Measurements from ENCODE around the gene YTHDF1.

The YTHDF1 gene

DNA sequence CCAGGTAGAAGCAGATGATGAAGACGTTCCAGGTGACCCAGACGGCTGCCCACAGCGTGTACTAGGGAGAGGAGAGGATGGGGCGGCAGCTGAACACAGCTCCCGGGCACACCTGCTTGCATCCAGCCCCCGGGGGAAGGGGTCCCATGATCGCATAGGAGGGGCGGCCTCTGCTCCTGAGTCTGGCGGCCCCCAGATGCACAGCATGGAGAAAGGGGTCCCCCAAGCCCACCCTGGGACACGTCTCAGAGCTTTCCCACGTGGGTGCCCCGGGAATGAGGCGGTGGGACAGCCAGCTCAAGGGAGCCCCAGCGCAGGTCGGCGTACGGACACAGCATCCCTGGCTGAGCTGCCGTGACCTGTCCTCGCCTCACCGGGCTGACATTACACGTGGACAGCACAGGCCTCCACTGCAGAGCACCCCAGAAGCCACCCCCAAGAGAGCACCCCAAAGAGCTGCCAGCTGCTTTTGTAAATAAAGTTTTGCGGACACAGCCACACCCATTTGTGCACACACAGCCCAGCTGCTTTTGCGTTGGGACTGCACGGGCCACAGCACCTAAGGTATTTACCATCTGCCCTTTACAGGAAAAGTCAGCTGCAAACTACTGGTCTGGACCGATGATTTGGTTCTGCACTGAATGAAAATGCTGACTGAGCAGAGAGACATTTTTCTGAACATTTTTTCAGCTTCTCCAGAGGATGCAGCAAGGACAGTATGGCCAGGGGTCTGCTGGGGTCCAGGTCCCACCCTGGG is 33.1 kb upstream of the YTHDF1 start:
- DNase-seq = no peak

DNA sequence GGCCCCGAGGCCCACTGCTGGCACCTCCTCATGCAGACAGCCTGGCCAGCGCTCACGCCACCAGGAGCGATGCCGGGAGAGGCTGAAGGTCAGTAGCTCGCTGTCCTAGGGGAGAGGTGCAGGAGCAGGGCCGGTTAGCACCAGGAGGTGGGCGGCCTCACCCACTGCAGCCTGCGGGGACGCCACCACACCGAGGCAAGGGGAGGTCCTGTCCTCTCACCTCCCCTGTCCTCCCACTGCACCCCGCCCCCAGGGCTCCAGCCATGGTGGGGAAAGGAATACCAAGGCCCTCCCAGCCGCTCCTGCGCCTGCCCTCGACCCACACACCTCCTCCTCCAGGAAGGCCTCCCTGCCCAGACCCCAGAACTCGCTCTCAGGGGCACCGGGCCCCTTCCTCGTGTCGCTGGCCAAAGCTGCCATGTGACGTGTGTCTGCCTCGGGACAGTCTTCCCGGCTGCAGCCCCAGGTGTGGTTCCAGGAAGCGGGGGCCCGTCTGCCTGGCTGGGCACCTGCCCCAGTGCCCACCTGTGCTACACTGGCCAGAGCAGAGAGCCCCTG is 31.8 kb upstream of the YTHDF1 start:
- no peak for DNase-seq

DNA sequence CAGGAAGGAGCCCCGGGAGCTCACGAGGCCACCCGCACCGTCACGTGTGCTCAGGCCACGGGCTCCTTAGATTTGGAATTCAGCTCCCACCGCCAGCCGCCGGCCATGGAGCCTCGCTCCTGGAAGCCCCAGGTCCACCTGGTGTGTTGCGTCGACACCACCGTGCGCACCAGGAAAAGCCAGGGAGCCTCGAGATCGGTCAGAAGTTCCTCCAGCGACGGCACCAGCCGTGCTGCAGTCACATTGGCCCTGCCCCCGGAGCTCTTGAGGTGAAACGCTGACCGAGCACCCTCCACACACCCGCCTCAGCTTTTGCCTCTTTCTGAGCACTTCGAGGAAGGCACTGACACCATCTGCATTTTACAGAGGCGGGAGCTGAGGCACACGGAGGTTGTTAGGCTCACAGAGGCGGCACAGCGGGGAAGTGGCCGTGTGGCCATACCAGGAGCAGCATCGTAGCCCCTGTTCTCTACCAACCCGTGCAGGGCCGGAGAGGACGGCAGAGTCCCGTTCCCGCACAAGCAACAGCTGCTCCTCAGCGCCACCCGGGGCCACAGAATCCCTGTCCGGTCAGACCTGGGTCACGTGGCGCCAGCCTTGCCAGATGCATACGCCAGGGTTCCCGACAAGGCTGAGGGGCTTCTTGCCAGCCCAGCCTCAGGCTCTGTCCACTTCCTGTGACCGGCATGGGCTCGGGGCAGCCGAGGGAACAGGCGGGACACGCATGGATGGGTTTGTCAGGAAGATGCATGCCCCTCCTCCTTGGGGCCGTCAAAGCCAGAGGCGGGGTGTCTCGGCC is 30.8 kb upstream of the YTHDF1 start:
- no peak for DNase-seq

DNA sequence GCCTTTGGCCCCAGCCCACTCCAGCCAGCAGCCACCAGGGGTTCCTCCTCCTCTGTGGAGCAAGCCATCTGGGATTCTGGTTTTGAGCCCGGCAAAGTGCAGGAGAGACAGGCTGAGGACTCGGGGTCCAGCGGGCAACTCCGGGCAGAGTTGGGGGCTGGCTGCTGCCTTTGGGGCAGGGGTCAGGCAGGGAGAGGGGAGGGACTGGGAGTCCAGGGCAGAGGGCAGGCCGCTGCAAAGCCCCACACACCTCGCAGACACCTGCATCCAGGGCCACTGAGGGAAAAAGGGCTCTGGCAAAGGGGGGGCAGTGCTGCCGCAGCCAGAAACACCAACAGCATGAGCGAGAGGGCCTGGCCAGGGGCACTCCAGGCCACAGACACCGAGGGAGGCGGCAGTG is 28.5 kb upstream of the YTHDF1 start:
- DNase-seq = no peak

DNA sequence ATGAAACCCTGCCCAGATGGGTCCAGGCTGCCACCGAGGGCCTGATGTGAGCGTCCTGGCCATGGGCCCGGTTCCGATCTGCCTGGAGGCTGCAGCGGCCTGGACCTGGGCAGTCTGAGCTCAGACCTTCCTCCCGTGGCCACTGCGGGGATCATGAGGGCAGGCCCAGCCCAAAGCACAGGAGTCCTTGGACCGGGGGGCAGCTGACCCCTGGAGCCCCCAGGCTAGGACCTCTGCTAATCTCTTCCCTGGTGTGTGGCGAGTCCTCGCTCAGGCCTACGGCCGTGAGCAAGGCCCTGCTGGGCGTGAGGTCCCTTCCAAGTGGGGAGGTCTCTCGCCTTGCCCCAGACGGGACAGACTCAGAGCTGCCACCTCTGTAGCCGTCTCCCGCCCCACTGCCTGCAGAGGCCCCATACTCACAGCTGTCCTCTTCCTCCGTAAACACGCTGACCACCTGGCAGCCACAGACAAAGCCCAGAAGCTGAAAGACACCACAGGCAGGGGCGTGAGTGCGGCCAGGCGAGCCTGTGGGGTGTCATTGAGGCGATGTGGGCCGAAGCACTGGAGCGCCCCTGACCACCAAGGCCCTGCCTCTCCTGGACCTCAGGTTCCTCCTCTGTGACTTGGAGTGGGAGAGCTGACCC is 27.8 kb upstream of the YTHDF1 start:
- no peak for DNase-seq

DNA sequence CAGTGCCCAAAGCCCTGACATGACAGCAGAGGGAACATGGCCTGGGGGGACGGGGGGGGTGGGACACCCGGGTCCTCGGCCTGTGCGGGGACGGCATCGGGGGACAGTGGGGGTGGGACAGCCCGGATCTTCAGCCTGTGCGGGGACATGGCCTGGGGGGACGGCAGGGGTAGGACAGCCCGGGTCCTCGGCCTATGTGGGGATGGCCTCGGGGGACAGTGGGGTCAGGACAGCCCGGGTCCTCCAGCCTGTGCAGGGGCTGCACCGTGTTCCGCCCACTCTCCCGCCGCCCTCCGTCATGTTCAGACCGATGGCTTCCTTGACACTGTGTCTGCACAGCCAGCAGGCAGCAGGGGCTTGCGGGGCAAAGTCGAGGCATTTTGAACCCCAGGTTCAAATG is 26.8 kb upstream of the YTHDF1 start:
- no peak for DNase-seq

DNA sequence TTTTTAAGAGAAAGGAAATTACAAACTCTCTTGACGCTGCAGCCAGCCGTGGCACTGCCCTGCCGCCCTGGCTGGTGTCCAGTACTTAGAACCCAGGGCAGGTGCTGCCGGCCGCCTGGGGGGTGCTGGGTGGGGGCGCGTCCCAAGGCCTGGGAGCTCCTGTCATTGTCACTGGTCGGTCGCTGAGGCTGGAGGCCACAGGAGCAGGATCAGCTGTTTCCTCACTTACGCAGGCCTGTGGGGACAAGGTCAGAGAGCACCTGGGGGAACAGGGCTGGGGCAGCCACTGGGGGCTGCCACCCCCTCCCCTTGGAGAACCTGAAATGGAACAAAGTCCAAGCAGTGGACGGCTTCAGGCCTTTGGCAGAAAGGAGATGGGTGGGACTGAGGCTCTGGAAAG is 25.3 kb upstream of the YTHDF1 start:
- no peak for DNase-seq

DNA sequence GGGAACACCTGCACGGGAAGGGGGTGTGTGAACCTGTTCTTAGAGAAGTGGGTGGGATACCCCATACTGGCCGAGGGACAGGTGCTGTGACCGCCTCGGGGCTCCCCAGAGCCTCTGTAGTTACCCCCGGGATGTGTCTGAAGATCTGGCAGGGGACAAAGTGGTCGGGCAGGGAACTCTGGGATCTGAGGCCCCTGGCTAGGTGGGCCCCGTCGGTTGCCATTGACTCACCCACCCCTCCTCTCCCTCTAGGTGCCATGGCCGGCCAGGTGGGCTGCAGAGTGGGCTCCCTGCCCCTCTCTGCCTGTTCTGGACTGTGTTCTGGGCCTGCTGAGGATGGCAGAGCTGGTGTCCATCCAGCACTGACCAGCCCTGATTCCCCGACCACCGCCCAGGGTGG is 24.1 kb upstream of the YTHDF1 start:
- no peak for DNase-seq

DNA sequence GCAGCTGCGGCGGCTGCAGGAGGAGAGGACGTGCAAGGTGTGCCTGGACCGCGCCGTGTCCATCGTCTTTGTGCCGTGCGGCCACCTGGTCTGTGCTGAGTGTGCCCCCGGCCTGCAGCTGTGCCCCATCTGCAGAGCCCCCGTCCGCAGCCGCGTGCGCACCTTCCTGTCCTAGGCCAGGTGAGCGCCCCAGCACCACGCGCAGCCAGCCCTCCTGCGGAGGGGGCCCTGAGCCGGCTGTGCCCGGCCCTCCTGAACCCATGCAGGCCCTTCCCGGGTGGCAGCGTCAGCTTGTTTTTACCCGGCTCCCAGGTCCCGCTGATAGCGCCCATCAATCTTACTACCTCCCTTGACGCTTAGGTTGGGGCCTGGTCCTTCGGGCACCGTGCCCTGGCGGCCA is 23.5 kb upstream of the YTHDF1 start:
- DNase-seq = no peak

DNA sequence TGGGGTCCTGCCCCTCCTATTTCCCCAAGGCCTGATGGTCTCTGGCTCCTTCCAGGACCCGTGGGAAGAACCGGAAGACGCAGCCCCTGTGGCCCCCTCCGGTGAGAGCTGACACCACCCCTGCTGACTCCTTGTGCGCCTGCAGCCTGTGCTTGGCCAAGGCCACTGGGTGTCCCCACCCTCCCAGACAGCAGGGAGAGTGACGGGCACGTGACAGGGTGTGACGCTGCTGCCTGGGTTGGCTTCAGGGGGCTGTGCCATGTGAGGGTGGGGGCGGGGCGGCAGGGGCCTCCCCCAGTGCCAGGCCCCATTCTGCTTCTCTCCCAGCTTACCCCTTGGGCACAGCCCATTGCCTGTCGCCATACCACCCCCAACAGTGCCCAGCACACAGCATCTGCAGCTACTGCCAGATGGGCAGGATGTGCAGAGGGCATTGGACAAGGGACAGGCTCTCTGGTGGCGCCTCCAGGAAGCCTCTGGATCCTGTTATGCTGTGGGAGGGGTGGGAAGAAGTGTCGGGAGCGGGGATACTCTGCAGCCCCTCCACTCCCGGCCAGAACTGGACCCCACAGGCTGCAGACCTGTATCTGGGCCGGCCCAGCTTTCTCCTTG is 22.7 kb upstream of the YTHDF1 start:
- no peak for DNase-seq

DNA sequence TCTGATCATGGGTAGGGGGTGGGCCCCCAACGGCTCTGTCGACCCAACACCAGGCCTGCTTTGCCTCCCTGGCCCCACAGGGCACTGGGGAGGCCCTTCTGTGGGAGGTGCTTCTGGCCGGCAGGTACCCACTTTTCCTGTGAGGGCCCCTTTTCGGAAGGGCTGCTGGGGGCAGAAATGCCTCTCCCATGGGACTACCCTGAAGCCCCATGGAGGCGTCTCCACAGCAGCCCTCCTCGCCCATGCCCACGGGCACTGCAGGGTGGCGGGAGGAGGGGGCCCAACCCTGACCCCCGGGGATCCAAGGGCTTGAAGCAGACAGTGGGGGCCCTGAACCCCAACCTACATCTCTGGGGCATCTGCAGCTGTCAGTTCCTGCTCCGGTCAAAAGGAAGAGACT is 22.1 kb upstream of the YTHDF1 start:
- no peak for DNase-seq

DNA sequence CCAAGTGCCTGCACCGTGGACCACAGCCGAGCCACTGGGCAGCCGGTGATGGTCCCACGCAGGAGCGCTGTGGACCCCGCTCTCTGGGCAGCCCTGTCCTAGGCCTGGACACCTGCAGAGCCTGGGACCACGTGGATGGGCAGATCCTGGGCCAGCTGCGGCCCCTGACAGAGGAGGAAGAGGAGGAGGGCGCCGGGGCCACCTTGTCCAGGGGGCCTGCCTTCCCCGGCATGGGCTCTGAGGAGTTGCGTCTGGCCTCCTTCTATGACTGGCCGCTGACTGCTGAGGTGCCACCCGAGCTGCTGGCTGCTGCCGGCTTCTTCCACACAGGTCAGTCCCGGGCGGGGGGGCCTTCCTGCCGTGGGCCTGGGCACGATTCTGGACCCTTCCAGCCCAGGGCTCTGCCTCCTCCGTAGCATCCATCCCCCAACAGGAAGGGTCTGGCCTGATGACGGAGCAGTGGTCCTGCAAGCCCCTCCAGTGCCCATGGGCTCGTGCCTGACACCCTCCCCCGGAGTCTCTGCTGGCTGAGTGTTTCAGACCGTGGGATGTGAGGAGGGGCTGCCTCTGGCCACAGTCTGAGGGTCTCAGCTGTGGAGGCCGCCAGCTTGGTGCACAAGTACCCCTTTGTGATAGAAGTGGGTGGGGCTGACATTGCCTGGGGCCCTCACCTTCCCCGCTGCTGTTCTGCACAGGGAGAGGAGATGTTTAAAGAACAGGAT is 20.3 kb upstream of the YTHDF1 start:
- no peak for DNase-seq

DNA sequence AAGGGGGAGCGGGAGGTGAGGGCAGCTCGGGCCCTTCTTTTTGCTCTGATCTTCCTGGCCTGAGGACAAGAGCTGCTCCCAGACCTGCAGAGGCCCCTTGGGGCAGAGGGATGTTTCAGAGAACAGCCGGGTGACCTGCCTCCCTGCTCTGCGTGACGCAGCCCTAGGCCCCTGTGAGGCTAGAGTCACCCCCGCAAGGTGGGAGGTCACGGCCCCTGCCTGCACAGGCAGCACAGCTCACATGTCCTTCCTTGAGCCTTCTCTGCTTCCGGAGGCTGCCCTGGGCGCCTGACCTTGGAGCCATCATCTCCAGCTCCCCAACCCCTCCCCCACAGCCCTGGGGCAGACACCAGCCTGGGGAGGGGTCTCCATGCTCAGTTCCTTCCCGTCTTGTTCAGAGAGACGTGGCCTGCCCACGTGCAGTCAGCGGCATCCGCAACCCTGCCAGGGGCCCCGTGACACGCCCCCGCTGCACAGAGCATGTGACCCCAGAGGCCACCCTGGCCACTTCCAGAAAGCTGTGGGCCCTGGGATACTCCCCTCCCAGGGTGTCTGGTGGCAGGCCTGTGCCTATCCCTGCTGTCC is 19.6 kb upstream of the YTHDF1 start, which contains the start of gene BIRC7:
Gene BIRC7, plus strand, starts transcription at position 507 of the 585 bp plus-strand sequence. CDS start 192 bp downstream, outside the sequence.
- no peak for DNase-seq

DNA sequence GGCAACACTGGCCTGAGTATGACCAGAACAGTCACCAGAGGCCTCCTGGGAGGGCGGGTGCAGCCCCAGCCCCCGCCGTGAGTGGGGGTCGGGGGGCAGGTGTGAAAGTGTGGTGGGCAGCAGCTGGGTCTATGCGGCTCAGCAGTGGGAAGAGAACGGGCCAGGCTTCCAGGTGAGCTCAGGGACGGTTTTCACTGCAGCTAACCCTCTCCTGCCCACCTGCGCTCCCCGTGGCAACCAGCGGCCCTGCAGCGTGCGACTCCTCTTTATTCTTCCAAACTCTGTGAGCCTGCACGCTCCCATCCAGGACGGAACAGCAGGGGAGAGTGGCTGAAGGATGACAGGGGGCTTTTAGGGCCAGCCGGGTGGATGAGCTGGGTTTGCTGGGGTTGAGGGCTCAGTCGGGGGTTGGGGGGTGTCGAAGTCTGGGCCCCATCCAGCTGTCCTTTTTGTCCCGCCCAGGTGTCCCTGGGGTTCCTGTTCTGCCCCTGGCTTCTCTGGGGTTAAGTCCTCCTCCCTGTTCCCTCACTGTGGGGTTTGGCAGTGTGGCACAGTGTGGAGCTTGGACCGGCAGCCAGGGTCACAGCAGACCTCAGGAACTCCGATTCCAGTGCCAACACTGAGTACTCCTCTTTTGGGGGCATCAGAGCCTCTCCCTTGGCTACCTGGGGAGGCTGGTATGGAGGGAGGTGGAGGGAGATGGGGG is 18.9 kb upstream of the YTHDF1 start:
- no peak for DNase-seq

DNA sequence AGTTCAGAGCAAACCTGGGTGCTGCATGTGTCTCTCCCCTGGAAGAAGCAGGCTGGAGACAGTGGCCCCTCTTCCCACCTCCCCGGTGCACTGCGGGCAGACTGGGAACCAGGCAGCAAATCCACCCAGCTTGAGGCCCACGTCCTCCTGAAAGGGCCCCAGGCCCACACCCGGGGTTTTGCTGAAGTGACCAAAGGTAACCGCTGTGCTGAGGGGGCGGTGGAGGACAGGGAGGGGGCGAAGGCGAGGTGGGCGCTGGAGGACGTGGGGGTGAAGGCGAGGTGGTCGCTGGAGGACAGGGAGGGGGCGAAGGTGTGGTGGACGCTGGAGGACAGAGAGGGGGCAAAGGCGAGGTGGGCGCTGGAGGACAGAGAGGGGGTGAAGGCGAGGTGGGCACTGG is 18.0 kb upstream of the YTHDF1 start:
- DNase-seq = no peak

DNA sequence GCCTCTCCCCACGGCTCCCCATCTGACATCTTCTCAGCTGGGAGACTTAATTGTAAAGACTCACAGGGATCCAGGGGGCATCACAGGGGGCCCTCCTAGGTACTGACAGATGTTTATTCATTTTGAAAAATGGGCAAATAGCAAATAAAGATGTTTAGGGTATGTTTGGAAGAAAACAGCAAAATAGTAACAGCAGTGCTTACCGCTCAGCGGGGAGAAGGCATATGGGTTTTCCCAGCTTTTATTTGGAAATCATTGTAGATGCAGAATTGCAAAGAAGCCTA is 17.1 kb upstream of the YTHDF1 start:
- DNase-seq = no peak

DNA sequence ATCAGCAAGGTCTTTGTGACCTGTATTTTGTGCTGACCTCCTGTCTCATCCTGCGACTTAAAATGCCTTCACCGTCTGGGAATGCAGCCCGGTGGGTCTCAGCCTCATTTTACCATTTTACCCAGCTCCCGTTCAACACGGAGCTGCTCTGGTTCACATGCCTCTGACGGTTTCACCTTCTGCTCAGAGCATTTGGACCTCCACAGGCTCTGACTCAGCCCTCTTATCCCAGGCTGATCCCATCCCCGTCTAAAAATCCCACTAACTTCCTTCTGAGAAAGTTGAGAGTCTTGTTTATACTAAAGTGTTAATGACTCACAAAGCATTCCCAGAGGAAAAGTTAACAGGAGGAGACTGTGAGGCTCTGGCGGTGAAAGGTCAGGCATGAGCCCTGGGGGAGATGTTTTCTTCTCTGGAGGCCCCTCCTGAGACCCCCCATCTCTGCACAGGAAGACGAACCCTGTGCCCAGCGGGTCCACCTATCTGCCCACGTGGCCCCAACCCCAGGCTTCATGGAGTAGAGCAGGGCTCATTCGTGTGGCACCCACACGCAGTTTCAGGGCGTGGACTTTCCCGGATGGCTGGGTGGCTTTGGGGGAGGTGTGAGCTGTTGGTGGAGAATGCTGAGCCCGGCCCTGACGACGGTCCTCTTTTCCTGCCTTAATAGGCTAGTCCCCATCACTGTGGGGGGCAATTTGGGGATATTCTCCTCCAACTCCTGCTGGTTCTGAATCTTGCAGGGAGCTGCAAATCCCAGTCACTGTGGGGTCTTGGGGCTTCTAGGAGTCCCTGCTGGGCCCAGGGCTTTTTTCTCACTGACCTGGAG is 16.5 kb upstream of the YTHDF1 start:
- DNase-seq = no peak

DNA sequence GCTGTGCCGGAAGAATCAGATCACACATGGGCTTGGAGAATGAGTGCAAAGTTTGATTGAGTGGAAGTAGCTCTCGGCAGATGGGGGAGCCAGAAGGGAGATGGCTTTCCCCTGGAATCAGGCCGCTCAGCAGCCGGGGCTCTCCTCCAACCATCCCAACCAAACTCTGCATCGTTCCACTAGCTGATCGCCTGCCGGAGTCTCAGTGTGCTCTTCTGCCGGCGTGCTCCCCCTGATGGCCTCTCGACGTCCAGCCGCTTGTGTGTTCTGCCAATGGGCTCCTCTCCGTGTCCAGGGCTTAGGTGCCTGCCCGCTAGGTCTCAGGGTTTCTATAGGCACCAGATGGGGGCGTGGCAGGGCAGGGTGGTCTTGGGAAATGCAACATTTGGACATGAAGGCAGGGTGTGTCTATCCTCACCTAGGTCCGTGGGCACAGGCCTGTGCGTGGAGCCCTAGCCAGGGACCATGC is 14.9 kb upstream of the YTHDF1 start:
- no peak for DNase-seq

DNA sequence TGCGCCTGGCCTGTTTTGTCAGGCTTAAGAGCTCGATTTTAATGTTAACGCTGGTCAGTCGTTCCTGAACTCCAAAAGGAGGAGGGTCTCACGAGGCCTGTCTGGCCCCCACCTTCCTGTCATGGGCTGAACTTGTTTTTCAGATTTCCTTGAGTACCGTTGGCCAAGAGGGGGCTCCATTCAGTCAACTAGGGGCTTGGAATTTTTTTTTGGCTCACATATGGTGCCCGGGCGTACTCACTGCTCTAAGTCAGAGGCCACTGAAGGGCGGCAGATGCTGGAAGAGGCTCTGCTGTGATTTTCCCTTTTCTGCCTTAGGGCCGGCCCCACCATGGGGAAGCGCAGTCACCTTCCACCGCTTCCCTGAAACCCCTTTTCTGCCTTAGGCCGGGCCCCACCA is 12.9 kb upstream of the YTHDF1 start:
- no peak for DNase-seq

DNA sequence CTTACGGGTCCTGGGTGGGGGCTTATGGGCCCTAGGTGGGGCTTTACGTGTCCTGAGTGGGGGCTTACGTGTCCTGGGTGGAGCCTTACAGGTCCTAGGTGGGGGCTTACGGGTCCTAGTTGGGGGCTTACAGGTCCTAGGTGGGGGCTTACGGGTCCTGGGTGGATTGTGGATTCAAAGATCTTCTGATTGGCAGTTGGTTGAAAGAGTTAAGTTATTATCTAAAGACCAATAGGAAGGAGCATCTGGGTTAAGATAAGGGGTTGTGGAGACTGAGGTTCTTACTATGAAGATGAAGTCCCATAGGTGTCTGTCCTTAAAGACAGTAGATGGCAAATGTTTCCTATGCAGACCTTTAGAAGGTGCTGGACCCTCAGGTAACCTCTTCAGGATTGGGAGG is 11.3 kb upstream of the YTHDF1 start:
- no peak for DNase-seq

Data from activated CD4-positive, alpha-beta T cell treated with anti-CD3 and anti-CD28 coated beads, Interleukin-10, Interleukin-2, amounts not matched to agents 100 ng/mL and 50 ng/mL, durations not matched to agents 16 hours and 8 hours (primary cell).